Chondrocyte (in vitro differentiated cells): ENCODE data around the gene DBH. TPM values are rescaled to one million over a fixed set of nuclear protein-coding genes. Genes with fewer than 3 reads are reported as not detected.
"Not testable (repeated sequence)": the region's sequence is repeated elsewhere in the genome, so short reads cannot be mapped to it uniquely, and the experiment has no call there.

Source experiments
- DNase-seq: peaks from one replicate; pipeline ENCODE4 v3.0.0; 2021; ENCODE audit warnings: mixed read lengths, low spot score
- H3K27ac Mint-ChIP-seq: one replicate; pipeline ENCODE4 v1.8.0; 2021; ENCODE audit warnings: mild to moderate bottlenecking, moderate library complexity, mixed read lengths; ENCODE audit not compliant: unreplicated experiment
- H3K27me3 Mint-ChIP-seq: 2 replicates; pipeline ENCODE4 v1.8.0; 2021; ENCODE audit warnings: low read depth, mixed read lengths
- H3K36me3 Mint-ChIP-seq: 2 replicates; pipeline ENCODE4 v1.8.0; 2021; ENCODE audit warnings: low read depth, mixed read lengths
- H3K4me1 Mint-ChIP-seq: 2 replicates; pipeline ENCODE4 v1.8.0; 2021; ENCODE audit warnings: low read depth, mild to moderate bottlenecking, mixed read lengths
- H3K4me3 Mint-ChIP-seq: one replicate; pipeline ENCODE4 v1.8.0; 2021; ENCODE audit warnings: mild to moderate bottlenecking, moderate library complexity, mixed read lengths; ENCODE audit not compliant: unreplicated experiment
- H3K9me3 Mint-ChIP-seq: 2 replicates; pipeline ENCODE4 v1.8.0; 2021; ENCODE audit warnings: low read depth, mixed read lengths
- CTCF ChIP-seq: fragments of 200-600 bp; sonication (generic); IDR thresholded peaks from 2 replicates; pipeline ENCODE4 v1.5.0; 2021; ENCODE audit warnings: antibody characterized with exemption, mild to moderate bottlenecking, moderate library complexity
- total RNA-seq: library from RNA; stranded (reverse); gene quantifications from 3 replicates; pipeline ENCODE4 v1.2.1, GENCODE V29; 2021

The DBH gene
- total RNA-seq, 1 donor from 2014 or later: not detected

GRCh38 chr9:133622555-133622954, 13.6 kb upstream of the DBH start:
- H3K36me3 Mint-ChIP-seq: peaks cover 8% of the 10 kb centered on the region
- no peak for TF ChIP-seq CTCF
- H3K4me3 Mint-ChIP-seq: no peak overlapping the region
- no peak for DNase-seq
- H3K4me1 Mint-ChIP-seq: no peaks in the 10 kb centered on the region
- peaks cover 81% of the 10 kb centered on the region for H3K27me3 Mint-ChIP-seq
- H3K27ac Mint-ChIP-seq: no peak overlapping the region
- peaks cover 23% of the 10 kb centered on the region for H3K9me3 Mint-ChIP-seq

GRCh38 chr9:133626008-133626407, 10.2 kb upstream of the DBH start:
- peaks cover 62% of the 10 kb centered on the region for H3K27me3 Mint-ChIP-seq
- H3K4me3 Mint-ChIP-seq, H3K27ac Mint-ChIP-seq, DNase-seq, H3K4me1 Mint-ChIP-seq, H3K36me3 Mint-ChIP-seq: not testable (repeated sequence)
- peaks cover 23% of the 10 kb centered on the region for H3K9me3 Mint-ChIP-seq

GRCh38 chr9:133627341-133627740, 8.8 kb upstream of the DBH start:
- H3K27me3 Mint-ChIP-seq: peaks cover 55% of the 10 kb centered on the region
- no peak overlapping the region for H3K4me3 Mint-ChIP-seq
- no peak for TF ChIP-seq CTCF
- H3K27ac Mint-ChIP-seq: no peak overlapping the region
- H3K9me3 Mint-ChIP-seq: peaks cover 23% of the 10 kb centered on the region
- H3K36me3 Mint-ChIP-seq: peaks cover 5% of the 10 kb centered on the region
- DNase-seq: no peak
- H3K4me1 Mint-ChIP-seq: no peaks in the 10 kb centered on the region

GRCh38 chr9:133628766-133629165, 7.4 kb upstream of the DBH start:
- H3K36me3 Mint-ChIP-seq: peaks cover 5% of the 10 kb centered on the region
- TF ChIP-seq CTCF: no peak
- peaks cover 53% of the 10 kb centered on the region for H3K27me3 Mint-ChIP-seq
- no peaks in the 10 kb centered on the region for H3K4me1 Mint-ChIP-seq
- DNase-seq: no peak
- no peak overlapping the region for H3K4me3 Mint-ChIP-seq
- no peak overlapping the region for H3K27ac Mint-ChIP-seq
- peaks cover 23% of the 10 kb centered on the region for H3K9me3 Mint-ChIP-seq

- no peak overlapping the region for H3K27ac Mint-ChIP-seq
- no peak overlapping the region for H3K4me3 Mint-ChIP-seq
- H3K27me3 Mint-ChIP-seq: peaks cover 54% of the 10 kb centered on the region
- DNase-seq: no peak
- peaks cover 23% of the 10 kb centered on the region for H3K9me3 Mint-ChIP-seq
- TF ChIP-seq CTCF: no peak
- H3K4me1 Mint-ChIP-seq: no peaks in the 10 kb centered on the region
- H3K36me3 Mint-ChIP-seq: peaks cover 5% of the 10 kb centered on the region
These were observed 6.7 kb upstream of the DBH start for GRCh38 chr9:133629221-133630110.

GRCh38 chr9:133631111-133631510, 5.1 kb upstream of the DBH start:
- Mint-ChIP-seq H3K4me1 (no peaks in the 10 kb centered on the region), H3K27me3 (peaks cover 61% of the 10 kb centered on the region), H3K36me3 (peaks cover 5% of the 10 kb centered on the region), H3K9me3 (peaks cover 13% of the 10 kb centered on the region), H3K4me3 (no peak overlapping the region), H3K27ac (no peak overlapping the region)
- DNase-seq: no peak
- TF ChIP-seq CTCF: no peak
